IMR-90 (cell line): ENCODE results near the gene CCDC141. TPM values are rescaled to one million over a fixed set of nuclear protein-coding genes. Genes with fewer than 3 reads are reported as not detected.

Source experiments
- ATAC-seq: fragments of 200-7000 bp; cut with Tn5 transposase; 2 replicates; pipeline ENCODE4 v1.9.1; 2020; ENCODE audit warnings: low read depth, mild to moderate bottlenecking, moderate library complexity
- BruUV-seq: library from RNA; stranded (reverse); fragments of 400-500 nt; replicated peaks from 2 replicates; lab custom pipeline; 2021; lab: Mats Ljungman, UMichigan
- CTCF ChIA-PET: fragments of 300-600 bp; formaldehyde crosslinking; extraction: SDS; loops from one replicate; lab custom pipeline; 2021; ENCODE audit warnings: antibody characterized with exemption; lab: Yijun Ruan, JAX
- POLR2A ChIA-PET: fragments of 300-600 bp; sonication (Branson Sonifier 250); formaldehyde crosslinking; loops from one replicate; lab custom pipeline; 2022; ENCODE audit warnings: antibody characterized with exemption; ENCODE audit not compliant: unreplicated experiment; lab: Charles Lee
- DNase-seq: peaks from one replicate; pipeline ENCODE4 v3.0.0; 2013
- H2AFZ ChIP-seq: replicated peaks from 2 replicates; pipeline ENCODE3; 2013; ENCODE audit warnings: low read length, mild to moderate bottlenecking; ENCODE audit not compliant: poor library complexity
- H2AK5ac ChIP-seq: 2 replicates; pipeline ENCODE4 v1.6.1; 2013; ENCODE audit warnings: low read depth, low read length, inconsistent platforms
- H2AK9ac ChIP-seq: replicated peaks from 2 replicates; pipeline ENCODE3; 2013; ENCODE audit warnings: mild to moderate bottlenecking, low read depth, low read length, moderate library complexity; ENCODE audit not compliant: poor library complexity
- H2BK120ac ChIP-seq: 2 replicates; pipeline ENCODE4 v1.6.1; 2013; ENCODE audit warnings: low read depth, low read length, inconsistent platforms
- H2BK15ac ChIP-seq: 3 replicates; pipeline ENCODE4 v1.6.1; 2013; ENCODE audit warnings: low read depth, low read length, inconsistent platforms
- H2BK20ac ChIP-seq: 2 replicates; pipeline ENCODE4 v1.6.1; 2013; ENCODE audit warnings: low read depth, mild to moderate bottlenecking, inconsistent platforms, low read length, moderate library complexity
- H2BK5ac ChIP-seq: 2 replicates; pipeline ENCODE4 v1.6.1; 2013; ENCODE audit warnings: mild to moderate bottlenecking, low read depth, low read length, inconsistent platforms; ENCODE audit not compliant: poor library complexity, severe bottlenecking
- H3K14ac ChIP-seq: replicated peaks from 2 replicates; pipeline ENCODE4 v1.6.1; 2013; ENCODE audit warnings: low read depth, low read length, inconsistent platforms
- H3K18ac ChIP-seq: 2 replicates; pipeline ENCODE4 v1.6.1; 2013; ENCODE audit warnings: low read depth, low read length, control low read depth
- H3K23ac ChIP-seq: 2 replicates; pipeline ENCODE4 v1.6.1; 2013; ENCODE audit warnings: low read depth, low read length, inconsistent platforms
- H3K27ac ChIP-seq: 2 replicates; pipeline ENCODE4 v1.5.1; 2013; ENCODE audit warnings: mild to moderate bottlenecking, control low read depth, low read length; ENCODE audit not compliant: insufficient read depth
- H3K27me3 ChIP-seq: 2 replicates; pipeline ENCODE4 v1.6.1; 2013; ENCODE audit warnings: low read length; ENCODE audit not compliant: control insufficient read depth, insufficient read depth
- H3K36me3 ChIP-seq: 2 replicates; pipeline ENCODE4 v1.6.1; 2013; ENCODE audit warnings: low read length, mixed read lengths; ENCODE audit not compliant: control insufficient read depth, insufficient read depth
- H3K4ac ChIP-seq: 2 replicates; pipeline ENCODE4 v1.6.1; 2013; ENCODE audit warnings: low read depth, low read length, inconsistent platforms
- H3K4me1 ChIP-seq: 2 replicates; pipeline ENCODE4 v1.6.1; 2013; ENCODE audit warnings: low read length, mixed read lengths; ENCODE audit not compliant: control insufficient read depth, insufficient read depth
- H3K4me2 ChIP-seq: 2 replicates; pipeline ENCODE4 v1.6.1; 2013; ENCODE audit warnings: low read depth, mild to moderate bottlenecking, control low read depth, low read length, moderate library complexity
- H3K4me3 ChIP-seq: 2 replicates; pipeline ENCODE4 v1.5.1; 2013; ENCODE audit warnings: low read depth, mild to moderate bottlenecking, control low read depth, low read length, moderate library complexity; ENCODE audit not compliant: insufficient read depth
- H3K56ac ChIP-seq: 2 replicates; pipeline ENCODE4 v1.6.1; 2013; ENCODE audit warnings: low read length, inconsistent platforms; ENCODE audit not compliant: insufficient read depth; ENCODE audit errors: extremely low read depth
- H3K79me1 ChIP-seq, 2 experiments: 2 replicates each; pipeline ENCODE4 v1.6.1; 2013; ENCODE audit warnings: low read length in 2 of 2, inconsistent platforms in 1 of 2, low read depth in 1 of 2
- H3K9ac ChIP-seq: 2 replicates; pipeline ENCODE4 v1.6.1; 2013; ENCODE audit warnings: low read depth, low read length, control low read depth
- H3K9me1 ChIP-seq: 2 replicates; pipeline ENCODE4 v1.6.1; 2013; ENCODE audit warnings: low read length, inconsistent platforms; ENCODE audit not compliant: insufficient read depth
- H3K9me3 ChIP-seq: 2 replicates; pipeline ENCODE4 v1.6.1; 2013; ENCODE audit warnings: low read length; ENCODE audit not compliant: control insufficient read depth, insufficient read depth
- H4K20me1 ChIP-seq: 2 replicates; pipeline ENCODE4 v1.6.1; 2013; ENCODE audit warnings: low read length, inconsistent platforms; ENCODE audit not compliant: insufficient read depth
- H4K5ac ChIP-seq: 2 replicates; pipeline ENCODE4 v1.6.1; 2013; ENCODE audit warnings: mild to moderate bottlenecking, low read depth, low read length, control low read depth
- H4K8ac ChIP-seq, 2 experiments: 2 replicates each; pipeline ENCODE4 v1.6.1; 2013; ENCODE audit warnings: low read depth in 2 of 2, low read length in 2 of 2, control low read depth in 1 of 2, inconsistent platforms in 1 of 2
- H4K91ac ChIP-seq: 2 replicates; pipeline ENCODE4 v1.6.1; 2013; ENCODE audit warnings: low read depth, low read length, inconsistent platforms; ENCODE audit not compliant: insufficient read depth
- BHLHE40 ChIP-seq: fragments of 150-350 bp; IDR thresholded peaks from 2 replicates; pipeline ENCODE4 v1.6.1; 2016; ENCODE audit warnings: mild to moderate bottlenecking, low read depth, low read length
- CEBPB ChIP-seq: IDR thresholded peaks from 2 replicates; pipeline ENCODE4 v1.6.1; 2012; ENCODE audit warnings: low read depth, low read length, improper control_type of control experiment
- FOS ChIP-seq: fragments of 150-350 bp; IDR thresholded peaks from 2 replicates; pipeline ENCODE4 v1.6.1; 2016; ENCODE audit warnings: low read depth, low read length
- MAFK ChIP-seq: IDR thresholded peaks from 2 replicates; pipeline ENCODE4 v1.6.1; 2012; ENCODE audit warnings: low read depth, low read length, improper control_type of control experiment
- MAZ ChIP-seq: IDR thresholded peaks from 2 replicates; pipeline ENCODE4 v1.6.1; 2012; ENCODE audit warnings: low read depth, mild to moderate bottlenecking, low read length, improper control_type of control experiment, moderate library complexity, borderline replicate concordance
- NFE2L2 ChIP-seq: fragments of 150-350 bp; IDR thresholded peaks from 2 replicates; pipeline ENCODE4 v1.6.1; 2016; ENCODE audit warnings: low read depth, mild to moderate bottlenecking, low read length
- POLR2A ChIP-seq: IDR thresholded peaks from 2 replicates; pipeline ENCODE4 v1.6.1; 2012; ENCODE audit warnings: mild to moderate bottlenecking, low read depth, low read length
- RCOR1 ChIP-seq: IDR thresholded peaks from 2 replicates; pipeline ENCODE4 v1.6.1; 2012; ENCODE audit warnings: mild to moderate bottlenecking, low read length, improper control_type of control experiment; ENCODE audit not compliant: insufficient replicate concordance
- RFX5 ChIP-seq: IDR thresholded peaks from 2 replicates; pipeline ENCODE4 v1.8.0; 2012; ENCODE audit warnings: low read depth, mild to moderate bottlenecking, low read length, moderate library complexity
- WGBS, 2 experiments: methylation state at CpG; one replicate each; pipeline versions ENCODE4 v1.1.5 to v1.1.7; 2013; ENCODE audit warnings: missing lambda C conversion rate in 2 of 2; ENCODE audit not compliant: insufficient read length in 1 of 2; ENCODE audit errors: extremely low coverage in 2 of 2; 5-methylcytosine and 5-hydroxymethylcytosine counted together
- dilution Hi-C: fragments of 300-500 bp; cut with HindIII; formaldehyde crosslinking; loops from one replicate; pipeline ENCODE4 v1.14.3; 2018; ENCODE audit warnings: low sequenced_read_pairs; ENCODE audit not compliant: unreplicated experiment
- in situ Hi-C: fragments of 300-500 bp; cut with MboI; formaldehyde crosslinking; loops from 3 replicates; pipeline ENCODE4 v1.14.3; 2019; ENCODE audit warnings: low sequenced_read_pairs, inconsistent platforms, mixed read lengths
- intact Hi-C: fragments of 100-400 bp; cut with micrococcal nuclease; formaldehyde crosslinking; loops from 2 replicates; pipeline ENCODE4 v1.10.0; 2022
- polyA plus RNA-seq, 3 experiments: library from polyadenylated mRNA; depleted of rRNA; stranded (reverse); fragments of >200 nt; gene quantifications; 2 replicates each; pipeline ENCODE4 v1.2.3, GENCODE V29; 2012; ENCODE audit warnings: low replicate concordance in 1 of 3
- total RNA-seq: library from RNA; depleted of rRNA; stranded (reverse); fragments of >200 nt; gene quantifications from 2 replicates; pipeline ENCODE4 v1.2.3, GENCODE V29; 2012
- TF ChIP-seq, protein P1 (sequence below): fragments of 150-350 bp; IDR thresholded peaks from 2 replicates; pipeline ENCODE4 v1.6.1; 2017; ENCODE audit warnings: mild to moderate bottlenecking, antibody characterized with exemption, low read length, low read depth
- TF ChIP-seq, protein P2 (sequence below): fragments of 150-350 bp; IDR thresholded peaks from 2 replicates; pipeline ENCODE4 v1.6.1; 2016; ENCODE audit warnings: low read depth, mild to moderate bottlenecking, low read length, moderate library complexity, borderline replicate concordance
- TF ChIP-seq, protein P3 (sequence below): conservative IDR thresholded peaks from 2 replicates; pipeline ENCODE4 v1.5.1; 2012; ENCODE audit warnings: mild to moderate bottlenecking, low read depth, low read length, improper control_type of control experiment

The CCDC141 gene
- total and polyA plus RNA-seq, 2 of the 4 experiments (the other 2 are of a cell fraction), result not detected

DNA sequence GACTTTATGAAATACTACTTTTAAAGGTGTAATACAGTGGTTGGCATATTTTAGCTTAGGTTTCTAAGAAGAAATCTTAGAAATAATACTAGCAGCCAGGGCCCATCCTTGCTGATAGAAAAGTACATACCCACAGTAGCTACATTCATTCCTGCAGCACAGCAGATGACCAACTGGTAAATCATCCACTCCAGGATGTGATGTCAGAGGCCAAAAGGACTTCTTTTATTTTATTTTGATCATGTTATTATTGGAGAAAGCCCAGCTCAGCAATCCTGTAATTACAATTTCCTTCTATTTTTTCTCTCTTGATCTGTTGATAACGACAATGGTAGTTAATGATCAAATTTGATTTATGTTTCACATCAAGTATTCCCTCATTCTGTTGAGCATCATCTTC, 224.8 kb downstream of the CCDC141 start:
- no peak overlapping the region for H3K4me2 ChIP-seq

More for the DNA sequence above, 224.8 kb downstream of the CCDC141 start:
- Histone ChIP-seq H4K20me1 (no peaks in the 10 kb centered on the region), H2BK20ac (no peak overlapping the region), H4K91ac (no peak overlapping the region), H3K23ac (no peak overlapping the region), H2AK9ac (no peak overlapping the region), H3K9ac (no peak overlapping the region), H3K56ac (no peak overlapping the region), H3K36me3 (no peaks in the 10 kb centered on the region), H3K4ac (no peak overlapping the region), H4K8ac (no peak overlapping the region), H3K14ac (no peak overlapping the region), H3K27ac (no peak overlapping the region), H2BK120ac (no peak overlapping the region), H3K18ac (no peak overlapping the region), H4K5ac (no peak overlapping the region), H3K9me1 (no peaks in the 10 kb centered on the region), H2AK5ac (no peak overlapping the region), H3K79me1 (no peaks in the 10 kb centered on the region), H3K4me1 (no peaks in the 10 kb centered on the region), H3K27me3 (no peaks in the 10 kb centered on the region), H2BK5ac (no peak overlapping the region), H2AFZ (no peak overlapping the region), H3K9me3 (no peaks in the 10 kb centered on the region), H2BK15ac (no peak overlapping the region), H3K4me3 (no peak overlapping the region)
- no TSS peak for BruUV-seq
- ChIA-PET CTCF (no interaction called here), POLR2A (no interaction called here)
- DNase-seq (peak; percentile 58), ATAC-seq (no peak)
- TF ChIP-seq NFE2L2 (no peak), POLR2A (no peak), BHLHE40 (no peak), FOS (no peak), CEBPB (no peak), RCOR1 (no peak), MAZ (no peak), RFX5 (no peak), MAFK (no peak)
- TF ChIP-seq, protein P1, sequence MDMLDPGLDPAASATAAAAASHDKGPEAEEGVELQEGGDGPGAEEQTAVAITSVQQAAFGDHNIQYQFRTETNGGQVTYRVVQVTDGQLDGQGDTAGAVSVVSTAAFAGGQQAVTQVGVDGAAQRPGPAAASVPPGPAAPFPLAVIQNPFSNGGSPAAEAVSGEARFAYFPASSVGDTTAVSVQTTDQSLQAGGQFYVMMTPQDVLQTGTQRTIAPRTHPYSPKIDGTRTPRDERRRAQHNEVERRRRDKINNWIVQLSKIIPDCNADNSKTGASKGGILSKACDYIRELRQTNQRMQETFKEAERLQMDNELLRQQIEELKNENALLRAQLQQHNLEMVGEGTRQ, result no peak
- TF ChIP-seq, protein P2, sequence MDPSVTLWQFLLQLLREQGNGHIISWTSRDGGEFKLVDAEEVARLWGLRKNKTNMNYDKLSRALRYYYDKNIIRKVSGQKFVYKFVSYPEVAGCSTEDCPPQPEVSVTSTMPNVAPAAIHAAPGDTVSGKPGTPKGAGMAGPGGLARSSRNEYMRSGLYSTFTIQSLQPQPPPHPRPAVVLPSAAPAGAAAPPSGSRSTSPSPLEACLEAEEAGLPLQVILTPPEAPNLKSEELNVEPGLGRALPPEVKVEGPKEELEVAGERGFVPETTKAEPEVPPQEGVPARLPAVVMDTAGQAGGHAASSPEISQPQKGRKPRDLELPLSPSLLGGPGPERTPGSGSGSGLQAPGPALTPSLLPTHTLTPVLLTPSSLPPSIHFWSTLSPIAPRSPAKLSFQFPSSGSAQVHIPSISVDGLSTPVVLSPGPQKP, result no peak
- TF ChIP-seq, protein P3, sequence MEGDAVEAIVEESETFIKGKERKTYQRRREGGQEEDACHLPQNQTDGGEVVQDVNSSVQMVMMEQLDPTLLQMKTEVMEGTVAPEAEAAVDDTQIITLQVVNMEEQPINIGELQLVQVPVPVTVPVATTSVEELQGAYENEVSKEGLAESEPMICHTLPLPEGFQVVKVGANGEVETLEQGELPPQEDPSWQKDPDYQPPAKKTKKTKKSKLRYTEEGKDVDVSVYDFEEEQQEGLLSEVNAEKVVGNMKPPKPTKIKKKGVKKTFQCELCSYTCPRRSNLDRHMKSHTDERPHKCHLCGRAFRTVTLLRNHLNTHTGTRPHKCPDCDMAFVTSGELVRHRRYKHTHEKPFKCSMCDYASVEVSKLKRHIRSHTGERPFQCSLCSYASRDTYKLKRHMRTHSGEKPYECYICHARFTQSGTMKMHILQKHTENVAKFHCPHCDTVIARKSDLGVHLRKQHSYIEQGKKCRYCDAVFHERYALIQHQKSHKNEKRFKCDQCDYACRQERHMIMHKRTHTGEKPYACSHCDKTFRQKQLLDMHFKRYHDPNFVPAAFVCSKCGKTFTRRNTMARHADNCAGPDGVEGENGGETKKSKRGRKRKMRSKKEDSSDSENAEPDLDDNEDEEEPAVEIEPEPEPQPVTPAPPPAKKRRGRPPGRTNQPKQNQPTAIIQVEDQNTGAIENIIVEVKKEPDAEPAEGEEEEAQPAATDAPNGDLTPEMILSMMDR, result no peak
- dilution Hi-C loops (no loop called here), intact Hi-C loops (no loop called here), in situ Hi-C loops (no loop called here)
- no CpG with 5 or more reads among the region's 1 CpG for WGBS, 2 experiments
